ENCODE measurements around the gene ADAM12. TPM values are rescaled to one million over a fixed set of nuclear protein-coding genes. Genes with fewer than 3 reads are reported as not detected.

The ADAM12 gene
- polyA plus RNA-seq, 3 donors, result 0.05 TPM; not detected in 2

DNA sequence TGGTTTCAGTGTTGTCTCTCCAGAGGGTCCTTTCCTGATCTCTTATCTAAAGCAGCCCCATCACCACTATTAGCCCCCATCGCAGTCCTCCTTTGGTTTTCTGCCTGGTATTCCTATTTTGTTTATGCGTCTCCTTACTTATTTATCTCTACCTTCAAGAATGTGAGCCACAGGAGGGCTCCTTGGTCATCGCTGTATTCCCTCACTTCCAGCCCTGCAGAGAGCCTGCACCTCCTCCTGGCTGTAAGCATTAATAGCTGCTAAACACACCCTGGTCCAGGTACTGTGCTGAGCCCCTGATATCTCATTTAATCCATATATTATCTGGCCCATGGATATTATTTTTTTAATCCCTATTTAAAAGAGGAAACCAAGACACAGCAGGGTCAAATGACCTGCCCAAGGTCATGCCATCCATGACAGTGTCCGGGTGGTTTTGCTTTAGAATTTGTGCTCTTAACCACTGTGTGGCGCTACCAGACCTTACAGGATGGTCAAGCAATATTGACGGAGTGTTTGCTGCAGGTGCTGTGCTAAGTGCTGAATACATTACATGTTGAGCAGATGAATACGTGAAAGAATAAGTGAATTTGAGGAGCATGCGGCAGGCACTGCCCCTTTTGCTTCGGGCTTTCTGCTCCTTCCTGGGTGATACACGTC is 227.2 kb downstream of the ADAM12 start:
- peaks cover 1% of the 10 kb centered on the region for H3K4me1 Mint-ChIP-seq
- no peaks in the 10 kb centered on the region for H4K20me1 ChIP-seq (ENCODE audit: insufficient read depth, low read length)
- no peaks in the 10 kb centered on the region for H3K27me3 ChIP-seq (ENCODE audit: control insufficient read depth in 2 of 2, insufficient read depth in 2 of 2, low read length in 2 of 2)
- DNase-seq, result no peak
- peaks cover 2 to 10% (median 8%) of the 10 kb centered on the region in 3 donors for H3K27me3 Mint-ChIP-seq (ENCODE audit: low read depth in 3 of 3)
- no peaks in the 10 kb centered on the region for H3K36me3 Mint-ChIP-seq
- peak overlapping the region in 1 of 2 donors; percentile 37 for H3K4me3 Mint-ChIP-seq
- WGBS (ENCODE audit: insufficient coverage), result 91% methylated on average over 6 of the region's 10 CpGs
- no peaks in the 10 kb centered on the region for H3K36me3 ChIP-seq (replicated peaks in 1 of 2; ENCODE audit: control insufficient read depth in 1 of 2, insufficient read depth in 2 of 2, low read length in 2 of 2)
- intact Hi-C loops (cut with micrococcal nuclease), result no loop called here
- no peaks in the 10 kb centered on the region for H3K79me2 ChIP-seq (ENCODE audit: insufficient read depth, low read length)
- no peak overlapping the region for H3K27ac Mint-ChIP-seq
- H3K9me3 Mint-ChIP-seq, result peaks cover 0 to 10% (median 4%) of the 10 kb centered on the region in 7 donors
- H3K9me3 ChIP-seq (replicated peaks in 1 of 2; ENCODE audit: control insufficient read depth in 1 of 2, insufficient read depth in 1 of 2, low read length in 2 of 2), result no peaks in the 10 kb centered on the region
- no peaks in the 10 kb centered on the region for H3K4me1 ChIP-seq (ENCODE audit: control insufficient read depth in 1 of 2, insufficient read depth in 2 of 2, low read length in 2 of 2)
- no peak overlapping the region for H2AFZ ChIP-seq (ENCODE audit: insufficient read depth, low read depth, low read length, poor library complexity, severe bottlenecking)
- H3K4me3 ChIP-seq (replicated peaks in 1 of 3; ENCODE audit: low read depth in 2 of 3, low read length in 3 of 3), result no peak overlapping the region
- no peak overlapping the region for H3K9ac ChIP-seq (ENCODE audit: insufficient read depth, low read length, poor library complexity, severe bottlenecking)
- no peak overlapping the region for H3K27ac ChIP-seq (ENCODE audit: low read depth in 1 of 2, low read length in 2 of 2)
- no peak overlapping the region for H3K4me2 ChIP-seq (replicated peaks; ENCODE audit: extremely low read depth, low read length, poor library complexity, severe bottlenecking)
- TF ChIP-seq CTCF (IDR thresholded peaks at IDR 0.05), result no peak

DNA sequence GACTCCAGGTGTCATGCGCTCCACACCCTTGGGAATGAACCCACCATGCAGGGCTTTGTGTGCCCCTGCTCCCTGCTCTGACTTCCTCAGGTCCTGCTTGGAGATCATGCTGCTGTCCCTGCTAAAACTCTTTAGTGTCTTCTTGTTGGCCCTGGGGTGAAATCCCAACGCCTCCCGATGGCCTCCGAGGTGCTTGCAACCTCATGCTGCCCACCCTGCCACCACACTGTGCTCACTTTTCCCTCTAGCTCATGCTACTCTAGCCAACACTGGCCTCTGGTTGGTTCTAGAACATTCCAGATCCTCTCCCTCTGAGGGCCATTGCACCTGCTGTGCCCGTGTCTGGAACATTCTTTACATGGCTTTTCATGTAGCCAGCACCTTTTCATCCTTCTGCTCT is 227.7 kb downstream of the ADAM12 start:
- H3K9me3 Mint-ChIP-seq, result peaks cover 0 to 10% (median 4%) of the 10 kb centered on the region in 7 donors
- no peak for TF ChIP-seq CTCF (IDR thresholded peaks at IDR 0.05)
- H3K9ac ChIP-seq (ENCODE audit: insufficient read depth, low read length, poor library complexity, severe bottlenecking), result no peak overlapping the region
- peak overlapping the region in 1 of 7 donors; percentile 64 for H3K27ac Mint-ChIP-seq
- peaks cover 1% of the 10 kb centered on the region for H3K4me1 Mint-ChIP-seq
- H2AFZ ChIP-seq (ENCODE audit: insufficient read depth, low read depth, low read length, poor library complexity, severe bottlenecking), result no peak overlapping the region
- intact Hi-C loops (cut with micrococcal nuclease), result no loop called here
- H3K27me3 ChIP-seq (ENCODE audit: control insufficient read depth in 2 of 2, insufficient read depth in 2 of 2, low read length in 2 of 2), result no peaks in the 10 kb centered on the region
- no peaks in the 10 kb centered on the region for H3K9me3 ChIP-seq (replicated peaks in 1 of 2; ENCODE audit: control insufficient read depth in 1 of 2, insufficient read depth in 1 of 2, low read length in 2 of 2)
- no peaks in the 10 kb centered on the region for H3K36me3 ChIP-seq (replicated peaks in 1 of 2; ENCODE audit: control insufficient read depth in 1 of 2, insufficient read depth in 2 of 2, low read length in 2 of 2)
- no peaks in the 10 kb centered on the region for H4K20me1 ChIP-seq (ENCODE audit: insufficient read depth, low read length)
- H3K27ac ChIP-seq (ENCODE audit: low read depth in 1 of 2, low read length in 2 of 2), result no peak overlapping the region
- no peak for DNase-seq
- H3K4me1 ChIP-seq (ENCODE audit: control insufficient read depth in 1 of 2, insufficient read depth in 2 of 2, low read length in 2 of 2), result no peaks in the 10 kb centered on the region
- no peak overlapping the region for H3K4me2 ChIP-seq (replicated peaks; ENCODE audit: extremely low read depth, low read length, poor library complexity, severe bottlenecking)
- H3K4me3 Mint-ChIP-seq, result no peak overlapping the region
- H3K36me3 Mint-ChIP-seq, result no peaks in the 10 kb centered on the region
- H3K4me3 ChIP-seq (replicated peaks in 1 of 3; ENCODE audit: low read depth in 2 of 3, low read length in 3 of 3), result no peak overlapping the region
- WGBS (ENCODE audit: insufficient coverage), result 73% methylated on average over 5 of the region's 5 CpGs
- no peaks in the 10 kb centered on the region for H3K79me2 ChIP-seq (ENCODE audit: insufficient read depth, low read length)
- peaks cover 2 to 11% (median 8%) of the 10 kb centered on the region in 3 donors for H3K27me3 Mint-ChIP-seq (ENCODE audit: low read depth in 3 of 3)
